KBM-7 (cell line): Measurements from ENCODE around the gene AFG1L.

Source experiments
- DNase-seq: peaks from one replicate; pipeline ENCODE4 v3.0.0-alpha.2; 2015
- in situ Hi-C: fragments of 300-500 bp; cut with MboI; formaldehyde crosslinking; loops from 2 replicates; pipeline ENCODE4 v1.14.3; 2020; ENCODE audit warnings: low sequenced_read_pairs, low pct_unique_long_range_greater_than_20kb, mixed read lengths

Gene AFG1L

DNA sequence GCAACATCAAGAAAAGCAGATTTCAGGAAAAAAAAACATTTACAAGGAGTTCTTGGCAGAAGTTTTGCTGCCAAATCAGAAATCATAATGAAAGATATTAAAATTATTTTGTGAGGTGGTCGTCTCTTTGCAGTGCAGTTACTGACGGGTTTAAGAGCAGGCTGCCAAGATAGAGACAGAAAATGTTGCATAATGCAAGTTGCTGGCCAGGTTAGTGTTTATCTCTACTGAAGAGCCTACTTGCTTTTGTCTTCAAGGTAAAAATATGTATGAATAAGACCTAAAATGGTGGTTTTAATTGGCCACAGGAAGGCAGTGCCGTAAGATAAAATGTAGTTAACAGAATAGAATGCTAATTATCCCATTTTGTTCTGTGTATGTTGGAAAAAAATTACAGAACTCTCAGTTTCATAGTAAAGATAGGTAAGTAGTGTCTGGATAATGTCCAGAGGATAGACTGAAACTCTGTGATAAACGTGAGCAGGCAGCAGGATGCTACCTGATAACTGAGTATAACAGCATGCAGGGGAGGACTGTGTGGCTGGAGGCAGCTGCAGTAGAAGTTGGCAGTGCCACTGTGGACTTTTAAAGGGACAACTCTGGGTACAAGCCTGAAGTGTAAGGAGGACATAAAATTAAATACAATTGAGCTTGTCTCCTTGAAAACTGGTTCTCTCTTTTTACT, 279.7 kb downstream of the AFG1L start:
- in situ Hi-C loops: loop anchor here (25.0 kb wide), 1 partner anchor 213 kb away; no protein-coding TSS in a partner anchor
- no peak for DNase-seq
